GM23248 (cell line): ENCODE results near the gene DPM3.

Experiments
- EZH2 ChIP-seq: fragments of 200-600 bp; sonication (generic); IDR thresholded peaks from 2 replicates; pipeline ENCODE4 v1.6.1; 2018; ENCODE audit warnings: antibody characterized with exemption, mild to moderate bottlenecking; ENCODE audit not compliant: insufficient read depth, poor library complexity, severe bottlenecking
- EZH2phosphoT487 ChIP-seq: fragments of 200-600 bp; sonication (generic); IDR thresholded peaks from 2 replicates; pipeline ENCODE4 v1.6.1; 2018; ENCODE audit warnings: antibody characterized with exemption, moderate library complexity, mild to moderate bottlenecking, low read depth; ENCODE audit not compliant: insufficient read depth

GRCh38 chr1:155185783-155186066 lies 45.4 kb upstream of the DPM3 start:
- TF ChIP-seq EZH2phosphoT487 = no peak
- no peak for TF ChIP-seq EZH2
